ENCODE measurements around the gene CTXND2.

DNA sequence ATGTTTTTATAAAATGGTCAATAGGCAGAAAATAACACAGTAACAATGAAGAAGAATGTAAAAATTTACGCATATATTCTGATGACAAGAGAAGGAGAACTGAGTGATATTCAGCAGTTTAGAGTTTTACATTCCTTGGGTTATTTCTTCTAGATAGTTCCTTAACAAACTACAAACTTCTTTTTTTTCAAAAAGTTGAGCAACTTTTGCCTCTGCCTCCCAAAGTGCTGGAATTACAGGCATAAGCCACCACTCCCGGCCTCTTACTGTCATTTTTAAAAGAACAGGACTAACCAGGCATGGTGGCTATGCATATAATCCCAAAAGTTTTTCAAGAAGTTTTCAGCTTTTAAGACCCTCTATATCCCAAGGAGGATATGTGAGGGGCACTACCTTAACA lies 43.5 kb upstream of the CTXND2 start:
- TF ChIP-seq TAF1 (IDR thresholded peaks at IDR 0.05; ENCODE audit: borderline replicate concordance, insufficient read depth, low read length) (no peak), POLR2AphosphoS5 (IDR thresholded peaks at IDR 0.05; ENCODE audit: low read depth, low read length) (no peak), SIN3A (IDR thresholded peaks at IDR 0.05; ENCODE audit: borderline replicate concordance, insufficient read depth, low read length) (no peak)
- TF ChIP-seq, protein P1, sequence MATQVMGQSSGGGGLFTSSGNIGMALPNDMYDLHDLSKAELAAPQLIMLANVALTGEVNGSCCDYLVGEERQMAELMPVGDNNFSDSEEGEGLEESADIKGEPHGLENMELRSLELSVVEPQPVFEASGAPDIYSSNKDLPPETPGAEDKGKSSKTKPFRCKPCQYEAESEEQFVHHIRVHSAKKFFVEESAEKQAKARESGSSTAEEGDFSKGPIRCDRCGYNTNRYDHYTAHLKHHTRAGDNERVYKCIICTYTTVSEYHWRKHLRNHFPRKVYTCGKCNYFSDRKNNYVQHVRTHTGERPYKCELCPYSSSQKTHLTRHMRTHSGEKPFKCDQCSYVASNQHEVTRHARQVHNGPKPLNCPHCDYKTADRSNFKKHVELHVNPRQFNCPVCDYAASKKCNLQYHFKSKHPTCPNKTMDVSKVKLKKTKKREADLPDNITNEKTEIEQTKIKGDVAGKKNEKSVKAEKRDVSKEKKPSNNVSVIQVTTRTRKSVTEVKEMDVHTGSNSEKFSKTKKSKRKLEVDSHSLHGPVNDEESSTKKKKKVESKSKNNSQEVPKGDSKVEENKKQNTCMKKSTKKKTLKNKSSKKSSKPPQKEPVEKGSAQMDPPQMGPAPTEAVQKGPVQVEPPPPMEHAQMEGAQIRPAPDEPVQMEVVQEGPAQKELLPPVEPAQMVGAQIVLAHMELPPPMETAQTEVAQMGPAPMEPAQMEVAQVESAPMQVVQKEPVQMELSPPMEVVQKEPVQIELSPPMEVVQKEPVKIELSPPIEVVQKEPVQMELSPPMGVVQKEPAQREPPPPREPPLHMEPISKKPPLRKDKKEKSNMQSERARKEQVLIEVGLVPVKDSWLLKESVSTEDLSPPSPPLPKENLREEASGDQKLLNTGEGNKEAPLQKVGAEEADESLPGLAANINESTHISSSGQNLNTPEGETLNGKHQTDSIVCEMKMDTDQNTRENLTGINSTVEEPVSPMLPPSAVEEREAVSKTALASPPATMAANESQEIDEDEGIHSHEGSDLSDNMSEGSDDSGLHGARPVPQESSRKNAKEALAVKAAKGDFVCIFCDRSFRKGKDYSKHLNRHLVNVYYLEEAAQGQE (IDR thresholded peaks at IDR 0.05; ENCODE audit: insufficient read depth in 1 of 2, low read depth in 2 of 2, low read length in 2 of 2): no peak

Measured in PFSK-1 (cell line).